Thyroid gland (tissue), 4 donors: ENCODE results near the gene LYRM4.

Experiments used
- CTCF ChIP-seq, 6 experiments: fragments of 200-600 bp in 3 of 6; fragments of 450-650 bp in 3 of 6; sonication (generic) in 3 of 6; IDR thresholded peaks; one replicate each; pipeline ENCODE4 v1.5.1; 2016 to 2019; ENCODE audit warnings: antibody characterized with exemption in 6 of 6, mild to moderate bottlenecking in 2 of 6, inconsistent platforms in 1 of 6, moderate library complexity in 1 of 6
- POLR2A ChIP-seq, 2 donors: fragments of 450-650 bp; IDR thresholded peaks; one replicate each; pipeline ENCODE4 v1.6.1; 2017; ENCODE audit warnings: antibody characterized with exemption in 2 of 2, mild to moderate bottlenecking in 2 of 2, moderate library complexity in 1 of 2

DNA sequence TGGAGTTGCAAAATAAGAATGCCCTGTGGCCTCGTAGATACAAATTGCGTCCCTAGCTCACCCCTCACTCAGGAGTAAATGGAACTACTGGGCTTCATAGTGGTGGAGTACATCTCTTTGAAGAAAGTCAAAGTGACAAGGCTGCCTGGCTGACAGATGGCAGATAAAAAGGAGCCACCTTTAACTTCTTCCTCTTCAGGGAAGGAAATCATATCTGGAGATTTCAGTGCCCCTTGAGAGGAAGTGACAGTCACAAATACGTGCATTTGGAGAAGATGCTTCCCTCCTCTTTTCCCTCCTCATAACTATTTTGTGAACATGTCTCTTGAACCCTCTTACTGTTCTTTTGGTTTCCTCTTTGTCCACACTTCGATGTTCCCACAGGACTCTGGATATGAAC, 132.4 kb downstream of the LYRM4 start:
- TF ChIP-seq CTCF (IDR thresholded peaks at IDR 0.05) (no peak), POLR2A (IDR thresholded peaks at IDR 0.05) (no peak)
